C4-2B (cell line): ENCODE results near the gene SGPP2.

Experiments
- H3K27ac ChIP-seq: fragments of 450-650 bp; 2 replicates; pipeline ENCODE4 v1.5.1; 2017
- ZFX ChIP-seq: fragments of 450-650 bp; IDR thresholded peaks from 2 replicates; pipeline ENCODE4 v1.6.1; 2017
- TF ChIP-seq, protein P1 (sequence below): fragments of 450-650 bp; conservative IDR thresholded peaks from 2 replicates; pipeline ENCODE4 v1.5.1; 2017; ENCODE audit warnings: mild to moderate bottlenecking

The SGPP2 gene

DNA sequence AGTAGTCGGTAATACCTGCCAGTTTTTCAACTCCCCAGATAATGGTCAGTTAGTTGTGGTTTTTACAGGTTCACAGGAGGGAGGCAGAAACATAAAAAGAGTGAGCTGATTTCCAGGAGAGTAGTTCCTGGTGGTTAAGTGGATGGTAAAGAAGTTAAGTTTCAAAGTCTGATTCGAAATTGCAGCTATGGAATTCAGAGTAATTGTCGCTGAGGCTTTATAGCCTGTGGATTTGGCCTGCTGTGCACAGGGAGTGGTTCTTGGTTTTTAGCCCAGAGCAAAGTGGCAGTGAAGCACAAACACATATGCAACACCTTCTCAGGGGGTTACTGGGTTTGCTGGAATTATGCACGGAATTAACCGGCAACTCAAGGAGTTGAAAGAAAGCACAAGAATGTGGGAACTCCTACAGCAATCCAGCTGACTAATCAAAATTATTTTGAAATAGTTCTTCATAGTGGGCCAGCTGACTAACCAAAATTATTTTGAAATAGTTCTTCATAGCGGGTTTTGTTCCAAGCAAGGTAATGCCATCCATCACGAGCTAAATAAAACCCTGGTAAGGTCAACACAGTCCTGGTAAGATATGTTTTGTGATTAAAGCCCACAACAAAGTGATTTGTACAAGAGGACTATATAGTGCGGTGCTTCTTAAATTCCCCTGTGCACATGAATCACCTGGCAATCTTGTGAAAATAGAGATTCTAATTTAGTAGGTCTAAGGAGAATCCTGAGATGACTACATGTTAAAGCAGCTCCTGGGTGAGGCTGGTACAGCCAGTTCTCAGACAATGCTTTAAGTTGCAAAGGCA, 94.4 kb downstream of the SGPP2 start:
- no peak overlapping the region for H3K27ac ChIP-seq
- TF ChIP-seq, protein P1, sequence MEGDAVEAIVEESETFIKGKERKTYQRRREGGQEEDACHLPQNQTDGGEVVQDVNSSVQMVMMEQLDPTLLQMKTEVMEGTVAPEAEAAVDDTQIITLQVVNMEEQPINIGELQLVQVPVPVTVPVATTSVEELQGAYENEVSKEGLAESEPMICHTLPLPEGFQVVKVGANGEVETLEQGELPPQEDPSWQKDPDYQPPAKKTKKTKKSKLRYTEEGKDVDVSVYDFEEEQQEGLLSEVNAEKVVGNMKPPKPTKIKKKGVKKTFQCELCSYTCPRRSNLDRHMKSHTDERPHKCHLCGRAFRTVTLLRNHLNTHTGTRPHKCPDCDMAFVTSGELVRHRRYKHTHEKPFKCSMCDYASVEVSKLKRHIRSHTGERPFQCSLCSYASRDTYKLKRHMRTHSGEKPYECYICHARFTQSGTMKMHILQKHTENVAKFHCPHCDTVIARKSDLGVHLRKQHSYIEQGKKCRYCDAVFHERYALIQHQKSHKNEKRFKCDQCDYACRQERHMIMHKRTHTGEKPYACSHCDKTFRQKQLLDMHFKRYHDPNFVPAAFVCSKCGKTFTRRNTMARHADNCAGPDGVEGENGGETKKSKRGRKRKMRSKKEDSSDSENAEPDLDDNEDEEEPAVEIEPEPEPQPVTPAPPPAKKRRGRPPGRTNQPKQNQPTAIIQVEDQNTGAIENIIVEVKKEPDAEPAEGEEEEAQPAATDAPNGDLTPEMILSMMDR = no peak
- TF ChIP-seq ZFX = no peak

DNA sequence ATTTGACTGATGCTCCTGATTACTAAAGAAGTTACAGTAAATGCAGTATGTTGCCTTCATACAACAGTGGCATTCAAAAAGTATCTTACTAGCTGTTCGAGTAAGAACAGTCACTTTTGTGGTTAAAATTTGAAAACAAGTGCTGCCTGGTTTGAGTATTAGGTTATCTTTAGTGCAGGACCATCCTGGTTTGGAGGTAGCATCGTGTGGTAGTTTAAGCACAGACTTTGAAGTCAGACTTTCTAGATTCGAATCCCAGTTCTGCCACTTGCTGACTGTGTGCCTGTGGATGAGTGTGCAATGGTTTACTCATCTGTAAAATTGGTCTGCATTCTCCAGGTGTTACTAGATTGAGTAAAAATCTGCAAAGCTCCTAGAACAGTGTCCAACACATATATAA, 96.8 kb downstream of the SGPP2 start:
- TF ChIP-seq, protein P1 = no peak
- no peak for TF ChIP-seq ZFX

DNA sequence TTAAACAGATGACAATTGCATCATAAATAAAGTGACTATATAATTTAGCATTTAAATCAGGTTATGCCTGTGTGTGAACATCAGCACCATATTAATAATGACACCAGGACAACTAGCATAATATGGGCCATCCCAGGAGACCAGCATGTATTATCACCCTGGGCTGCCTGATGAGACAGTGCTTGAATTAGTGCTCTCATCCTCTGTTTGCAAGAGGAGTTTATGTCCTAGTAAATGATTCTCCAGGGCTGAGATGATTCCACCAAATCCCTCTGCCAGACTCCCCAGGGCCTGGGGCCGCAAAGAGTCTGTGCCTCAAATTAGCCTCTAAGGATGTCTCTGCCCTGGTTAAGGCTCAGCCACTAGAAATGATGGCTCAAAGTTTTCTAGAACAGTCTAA, 97.7 kb downstream of the SGPP2 start:
- TF ChIP-seq ZFX = no peak
- TF ChIP-seq, protein P1 = no peak
- H3K27ac ChIP-seq = no peak overlapping the region

More for the DNA sequence above, 96.8 kb downstream of the SGPP2 start:
- H3K27ac ChIP-seq = no peak overlapping the region

DNA sequence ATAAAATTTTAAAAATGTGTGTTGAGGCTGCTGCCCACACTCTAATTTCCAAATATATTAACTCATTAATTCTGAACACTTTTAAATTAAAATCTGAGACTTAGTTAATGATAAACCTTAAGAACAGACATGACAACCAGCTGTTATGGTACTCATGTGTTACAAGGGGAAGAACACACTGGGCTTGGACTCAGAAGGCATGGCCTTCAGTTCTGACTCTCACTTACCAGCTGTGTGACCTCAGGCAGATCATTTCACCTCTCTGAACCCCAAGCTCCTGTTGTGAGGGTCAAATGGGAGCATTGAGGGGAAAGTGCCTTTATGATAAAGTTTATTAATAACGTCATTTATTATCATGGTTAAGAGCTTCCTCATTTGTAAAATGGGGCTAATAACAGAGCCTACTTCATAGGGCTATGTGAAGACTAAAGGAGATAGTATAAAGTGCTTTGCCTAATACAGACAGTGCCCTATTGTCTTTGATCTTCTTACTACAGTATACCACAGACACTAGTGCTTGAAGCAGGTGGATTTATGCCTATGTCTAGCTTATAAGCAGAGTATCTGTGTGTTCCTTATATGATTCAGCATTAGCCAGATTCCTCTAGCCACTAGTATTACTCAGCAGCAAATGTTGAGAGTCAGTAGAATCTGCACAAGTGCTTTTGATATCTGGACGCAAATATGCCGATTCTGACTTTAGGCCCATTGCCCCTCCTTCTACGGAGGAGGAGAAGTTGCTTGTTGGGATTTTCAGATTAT, 99.6 kb downstream of the SGPP2 start:
- TF ChIP-seq, protein P1 = no peak
- TF ChIP-seq ZFX = no peak

DNA sequence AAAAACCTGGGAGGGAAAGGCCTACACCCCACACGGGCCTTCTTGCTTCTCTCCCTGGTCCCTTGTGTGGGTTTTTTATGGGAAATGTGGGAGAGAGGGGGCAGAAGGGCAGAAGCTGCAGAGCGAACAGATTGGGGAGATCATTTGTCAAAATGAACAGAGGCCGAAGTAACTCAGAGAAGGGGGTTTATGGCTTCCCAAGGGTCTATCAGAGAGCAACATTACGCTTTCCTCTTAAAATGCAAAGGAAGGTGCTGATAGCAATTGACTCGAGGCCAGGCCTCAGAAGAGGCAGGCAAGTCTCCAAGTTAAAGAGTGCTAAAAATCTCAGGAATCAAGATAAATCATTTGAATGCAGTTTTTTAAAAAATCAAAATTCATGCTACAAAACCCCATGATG, 101.5 kb downstream of the SGPP2 start:
- H3K27ac ChIP-seq = no peak overlapping the region

More for the DNA sequence above, 99.6 kb downstream of the SGPP2 start:
- no peak overlapping the region for H3K27ac ChIP-seq

DNA sequence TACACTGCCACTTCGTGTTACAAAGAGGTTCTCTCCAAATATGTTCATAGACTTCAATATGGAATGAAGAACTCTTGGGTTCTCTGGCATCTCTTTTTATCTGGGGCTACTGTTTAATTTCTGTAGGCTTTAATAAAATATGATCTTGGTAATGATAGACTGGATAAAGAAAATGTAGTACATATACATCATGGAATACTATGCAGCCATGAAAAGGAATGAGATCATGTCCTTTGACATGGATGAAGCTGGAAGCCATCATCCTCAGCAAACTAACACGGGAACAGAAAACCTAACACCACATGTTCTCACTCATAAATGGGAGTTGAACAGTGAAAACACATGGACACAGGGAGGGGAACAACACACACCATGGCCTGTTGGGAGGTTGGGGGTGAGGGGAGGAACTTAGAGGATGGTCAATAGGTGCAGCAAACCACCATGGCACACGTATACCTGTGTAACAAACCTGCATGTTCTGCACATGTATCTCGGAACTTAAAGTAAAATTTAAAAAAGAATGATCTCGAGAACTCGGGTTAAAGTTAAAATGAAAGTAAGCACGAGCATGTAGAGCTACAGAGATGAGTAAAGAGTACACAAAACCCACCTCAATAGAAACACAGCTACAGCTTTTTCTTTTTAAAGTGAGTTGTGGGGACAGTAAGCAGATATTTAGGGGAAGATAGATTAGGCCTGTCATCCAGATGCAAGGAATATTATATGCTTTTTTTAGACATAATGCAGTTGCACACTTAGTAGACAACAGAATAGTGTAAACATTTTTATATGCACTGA, 102.3 kb downstream of the SGPP2 start:
- TF ChIP-seq, protein P1 = no peak
- no peak for TF ChIP-seq ZFX
- H3K27ac ChIP-seq = no peak overlapping the region

More for the DNA sequence above, 101.5 kb downstream of the SGPP2 start:
- TF ChIP-seq ZFX = no peak
- TF ChIP-seq, protein P1 = no peak
